H7 (cell line): ENCODE results near the gene ESPNL. TPM values are rescaled to one million over a fixed set of nuclear protein-coding genes. Genes with fewer than 3 reads are reported as not detected.

Experiments
- DNase-seq: peaks from one replicate; pipeline ENCODE4 v3.0.0; 2012
- H3K27me3 ChIP-seq: 2 replicates; pipeline ENCODE4 v1.6.0; 2011; ENCODE audit warnings: mild to moderate bottlenecking, low read length; ENCODE audit not compliant: control insufficient read depth, insufficient read depth
- H3K36me3 ChIP-seq: replicated peaks from 2 replicates; pipeline ENCODE4 v1.5.1; 2011; ENCODE audit warnings: low read length; ENCODE audit not compliant: control insufficient read depth, insufficient read depth
- H3K4me3 ChIP-seq: 2 replicates; pipeline ENCODE4 v1.5.1; 2011; ENCODE audit warnings: low read depth, mild to moderate bottlenecking, control low read depth, low read length, moderate library complexity; ENCODE audit not compliant: insufficient read depth
- total RNA-seq: library from RNA; depleted of rRNA; stranded (reverse); fragments of >200 nt; shearing (Covaris generic); gene quantifications from 2 replicates; pipeline ENCODE4 v1.2.3, GENCODE V29; 2014

ESPNL gene
- total RNA-seq, 1 experiment from 2014 or later, result 1.5 TPM

DNA sequence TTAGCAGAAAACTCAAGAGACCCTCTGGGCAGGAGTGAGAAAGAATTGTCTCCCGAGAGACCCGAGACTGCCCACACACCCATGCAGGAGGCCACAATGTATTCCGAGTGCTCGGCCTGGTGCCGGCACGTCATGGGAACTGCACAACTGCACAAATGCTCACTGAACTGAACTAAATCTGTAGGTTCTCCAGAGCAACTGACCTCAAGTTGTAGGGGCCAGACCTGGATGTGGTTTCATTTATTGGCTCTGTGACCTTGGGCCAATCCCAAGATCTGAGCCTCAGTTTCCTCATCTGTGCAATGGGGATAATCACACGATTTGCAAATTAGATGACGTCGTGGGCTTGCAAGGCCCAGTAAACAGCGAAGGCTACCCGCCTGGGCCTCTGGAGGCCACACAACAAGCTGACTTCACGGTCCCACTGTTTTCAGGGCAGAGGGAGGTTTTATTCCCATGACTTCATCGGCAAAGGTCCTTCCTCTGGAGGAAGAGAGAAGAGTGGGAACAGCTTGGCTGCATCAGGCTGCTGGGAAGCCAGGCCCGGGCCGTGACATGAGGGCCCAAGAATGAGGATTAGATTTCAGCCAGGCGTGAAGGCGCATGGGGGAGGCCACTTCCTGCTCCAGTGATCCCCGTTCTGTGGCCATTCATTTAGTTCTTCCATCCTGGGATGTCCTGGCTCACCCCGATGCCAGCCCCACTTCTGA lies 55.1 kb downstream of the ESPNL start:
- no peak for DNase-seq
- Histone ChIP-seq H3K27me3 (peaks cover 17% of the 10 kb centered on the region), H3K36me3 (no peaks in the 10 kb centered on the region), H3K4me3 (no peak overlapping the region)

DNA sequence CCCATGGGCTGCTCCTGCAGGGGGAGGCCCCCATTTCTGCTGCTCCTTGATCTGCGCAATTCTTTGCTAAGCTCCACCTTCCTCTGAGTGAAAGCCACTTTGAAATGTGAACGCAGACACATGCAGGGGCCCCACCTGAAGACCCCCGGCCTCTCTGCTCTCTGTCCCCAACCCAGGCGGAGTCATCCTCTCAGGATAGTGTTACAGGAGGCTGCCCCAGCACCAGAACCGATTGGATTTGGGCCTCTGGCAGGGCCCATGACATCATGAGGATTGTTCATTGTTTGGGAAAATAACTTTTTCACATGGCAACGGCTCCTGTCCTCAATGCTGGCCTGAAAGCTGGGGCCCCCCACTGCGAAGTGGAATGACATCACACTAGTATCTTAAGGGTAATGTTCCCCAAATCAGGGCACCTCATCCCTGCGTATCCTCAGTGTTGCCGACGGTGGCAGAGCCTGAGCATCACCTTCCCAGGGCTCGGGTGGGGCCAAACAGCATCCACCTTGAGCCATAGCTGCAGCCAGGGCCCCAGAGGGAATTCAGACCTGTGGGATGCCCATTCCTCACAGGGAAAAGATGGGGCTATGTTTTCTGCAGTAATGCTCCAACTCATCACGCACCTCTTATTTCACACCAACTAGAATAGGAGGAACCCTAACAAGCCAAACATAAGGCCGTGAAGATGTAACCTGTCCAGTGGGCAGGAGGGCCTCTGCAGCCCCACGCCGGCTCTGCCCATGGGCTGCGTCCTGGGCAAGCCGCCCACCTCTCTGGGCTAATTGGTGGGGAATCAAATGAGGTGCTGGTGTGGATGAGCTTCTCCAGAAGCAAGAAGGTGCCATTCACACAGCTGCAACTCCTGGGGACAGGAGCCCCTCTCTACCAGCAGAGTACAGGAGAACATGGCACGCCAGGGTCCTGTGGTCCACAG lies 55.9 kb downstream of the ESPNL start:
- Histone ChIP-seq H3K36me3 (no peaks in the 10 kb centered on the region), H3K27me3 (peaks cover 17% of the 10 kb centered on the region), H3K4me3 (no peak overlapping the region)
- DNase-seq, result no peak

DNA sequence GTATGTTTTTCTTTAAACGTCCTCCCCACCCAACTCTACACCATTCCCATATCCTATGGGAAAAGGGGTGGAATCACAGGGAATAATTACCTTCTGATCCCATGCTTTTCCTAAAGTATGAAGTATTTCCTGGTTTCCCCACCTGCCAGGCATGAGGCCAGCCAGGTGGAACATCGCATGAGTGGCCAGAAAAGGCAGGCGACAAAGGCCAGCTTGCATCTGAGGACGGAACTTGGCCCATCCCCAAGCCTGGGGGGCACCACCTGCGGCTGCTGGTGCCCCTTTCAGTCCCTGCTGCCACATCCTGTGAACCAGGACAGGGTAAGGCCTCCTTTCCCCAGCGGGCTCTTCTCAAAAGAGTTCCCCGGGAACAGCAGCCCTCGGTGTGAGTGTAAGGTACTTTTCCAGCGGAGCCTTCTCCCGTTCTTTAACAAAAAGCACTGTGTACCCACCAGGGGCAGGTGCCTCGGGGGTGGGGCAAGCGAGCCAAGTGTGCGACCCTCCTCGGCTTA lies 57.4 kb downstream of the ESPNL start:
- Histone ChIP-seq H3K27me3 (peaks cover 20% of the 10 kb centered on the region), H3K4me3 (no peak overlapping the region), H3K36me3 (no peaks in the 10 kb centered on the region)
- no peak for DNase-seq

DNA sequence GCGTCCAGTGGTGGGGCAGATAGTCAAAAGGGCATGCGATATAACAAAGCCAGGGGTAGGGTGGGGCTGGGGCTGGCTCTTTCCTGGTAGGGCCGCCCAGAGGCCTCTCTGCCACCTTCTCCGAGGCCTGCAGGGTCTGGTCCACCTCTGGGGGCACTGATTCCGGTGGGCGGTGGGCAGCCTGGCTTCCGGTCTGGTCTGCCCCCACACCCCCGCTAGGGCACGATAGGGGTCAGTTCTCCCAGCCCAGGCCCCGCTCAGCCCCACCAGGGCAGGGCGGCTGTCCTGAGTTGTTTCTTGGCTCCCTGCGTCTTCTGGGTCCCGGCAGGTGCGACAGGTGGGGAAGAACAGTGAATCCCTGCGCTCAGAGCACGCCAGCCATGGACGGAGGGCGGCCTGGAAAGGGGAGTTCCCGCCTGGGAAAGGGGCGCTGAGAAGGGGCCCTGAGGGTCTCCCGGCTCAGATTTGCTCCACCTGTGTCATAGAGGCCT lies 57.9 kb downstream of the ESPNL start:
- peaks cover 25% of the 10 kb centered on the region for H3K27me3 ChIP-seq
- H3K4me3 ChIP-seq, result peak overlapping the region; percentile 56
- peak; percentile 82 for DNase-seq
- H3K36me3 ChIP-seq, result no peaks in the 10 kb centered on the region

DNA sequence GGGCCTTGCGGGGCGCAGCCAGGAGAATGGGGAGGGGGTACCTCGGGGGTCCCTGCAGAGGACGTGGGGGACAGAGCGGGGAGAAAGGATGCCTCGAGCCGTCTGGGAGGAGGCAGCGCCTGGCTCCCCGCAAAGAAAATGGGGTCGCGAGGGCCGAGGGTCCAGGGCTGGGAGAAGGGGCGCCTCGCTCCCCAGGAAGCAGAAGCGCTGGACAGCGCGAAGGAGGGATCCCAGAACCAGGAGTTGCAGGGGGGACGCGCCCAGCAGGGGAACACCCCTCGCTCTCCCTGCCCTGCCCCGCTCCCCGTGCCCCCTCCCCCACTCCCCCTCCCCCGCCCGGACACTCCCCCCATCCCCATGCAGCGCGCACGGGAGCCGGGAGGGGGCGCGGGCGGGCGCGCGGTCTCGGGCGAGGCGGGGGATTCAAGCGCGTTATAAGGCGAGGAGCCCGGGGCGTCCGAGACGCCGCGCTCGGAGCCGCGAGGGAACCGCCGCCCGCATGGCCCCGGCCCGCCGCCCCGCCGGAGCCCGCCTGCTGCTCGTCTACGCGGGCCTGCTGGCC lies 58.5 kb downstream of the ESPNL start, which contains the start of gene ERFE:
TSS of gene ERFE (plus strand) at position 462 of the 562 bp plus-strand sequence. CDS start at position 500, 38 bp downstream.
- H3K27me3 ChIP-seq, result peaks cover 30% of the 10 kb centered on the region
- DNase-seq, result peak; percentile 98
- peak within 1 kb of the TSS; percentile 56 for H3K4me3 ChIP-seq
- H3K36me3 ChIP-seq, result no peaks in the 10 kb centered on the region

DNA sequence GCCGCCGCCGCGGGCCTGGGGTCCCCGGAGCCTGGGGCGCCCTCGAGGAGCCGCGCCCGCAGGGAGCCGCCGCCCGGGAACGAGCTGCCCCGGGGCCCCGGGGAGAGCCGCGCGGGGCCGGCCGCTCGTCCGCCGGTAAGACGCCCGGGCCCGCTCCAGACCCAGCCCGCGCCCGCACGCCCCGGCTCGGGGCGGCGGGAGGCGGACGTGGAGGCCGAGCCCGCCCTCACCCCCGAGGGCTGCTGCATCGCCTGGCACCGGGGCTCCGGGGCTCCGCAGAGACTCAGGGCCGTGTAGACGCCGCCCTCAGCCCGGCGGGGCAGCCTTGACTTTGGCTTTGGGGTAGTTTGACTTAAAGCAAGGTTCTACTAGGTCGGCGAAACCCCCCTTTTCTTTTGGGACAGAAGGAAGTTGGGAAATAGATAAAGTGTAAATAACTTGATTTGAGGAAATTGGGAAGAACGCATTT lies 59.0 kb downstream of the ESPNL start:
- Histone ChIP-seq H3K27me3 (peaks cover 32% of the 10 kb centered on the region), H3K36me3 (no peaks in the 10 kb centered on the region), H3K4me3 (peak overlapping the region; percentile 39)
- peak; percentile 88 for DNase-seq

DNA sequence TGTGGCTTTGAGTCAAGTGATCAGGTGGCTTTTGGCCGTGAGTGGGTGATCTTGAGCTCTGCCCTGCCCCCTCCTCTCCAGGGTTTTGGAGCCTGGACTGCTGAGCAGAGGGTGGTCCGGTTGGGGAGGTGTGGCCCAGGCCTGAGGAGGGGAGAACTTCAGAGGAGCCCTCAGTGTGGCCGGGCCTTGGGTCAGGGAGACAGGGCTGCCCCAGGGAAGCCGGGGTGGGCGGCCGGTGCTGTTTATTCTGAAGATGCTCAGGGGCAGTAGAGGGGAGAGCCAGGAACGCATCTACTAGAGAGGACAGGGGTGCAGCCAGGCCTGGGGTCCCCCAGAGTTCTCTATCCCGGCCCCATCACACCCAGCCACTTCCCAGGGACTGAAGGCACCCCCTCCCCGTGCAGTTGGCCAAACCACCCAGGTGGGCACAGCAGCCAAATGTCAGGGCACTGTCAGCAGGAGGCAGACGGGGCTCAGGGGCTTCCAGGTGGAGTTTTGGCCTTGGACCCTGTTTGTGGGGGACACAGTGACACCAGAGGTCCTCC lies 59.6 kb downstream of the ESPNL start:
- peak; percentile 70 for DNase-seq
- H3K27me3 ChIP-seq, result peaks cover 34% of the 10 kb centered on the region
- no peaks in the 10 kb centered on the region for H3K36me3 ChIP-seq
- no peak overlapping the region for H3K4me3 ChIP-seq

DNA sequence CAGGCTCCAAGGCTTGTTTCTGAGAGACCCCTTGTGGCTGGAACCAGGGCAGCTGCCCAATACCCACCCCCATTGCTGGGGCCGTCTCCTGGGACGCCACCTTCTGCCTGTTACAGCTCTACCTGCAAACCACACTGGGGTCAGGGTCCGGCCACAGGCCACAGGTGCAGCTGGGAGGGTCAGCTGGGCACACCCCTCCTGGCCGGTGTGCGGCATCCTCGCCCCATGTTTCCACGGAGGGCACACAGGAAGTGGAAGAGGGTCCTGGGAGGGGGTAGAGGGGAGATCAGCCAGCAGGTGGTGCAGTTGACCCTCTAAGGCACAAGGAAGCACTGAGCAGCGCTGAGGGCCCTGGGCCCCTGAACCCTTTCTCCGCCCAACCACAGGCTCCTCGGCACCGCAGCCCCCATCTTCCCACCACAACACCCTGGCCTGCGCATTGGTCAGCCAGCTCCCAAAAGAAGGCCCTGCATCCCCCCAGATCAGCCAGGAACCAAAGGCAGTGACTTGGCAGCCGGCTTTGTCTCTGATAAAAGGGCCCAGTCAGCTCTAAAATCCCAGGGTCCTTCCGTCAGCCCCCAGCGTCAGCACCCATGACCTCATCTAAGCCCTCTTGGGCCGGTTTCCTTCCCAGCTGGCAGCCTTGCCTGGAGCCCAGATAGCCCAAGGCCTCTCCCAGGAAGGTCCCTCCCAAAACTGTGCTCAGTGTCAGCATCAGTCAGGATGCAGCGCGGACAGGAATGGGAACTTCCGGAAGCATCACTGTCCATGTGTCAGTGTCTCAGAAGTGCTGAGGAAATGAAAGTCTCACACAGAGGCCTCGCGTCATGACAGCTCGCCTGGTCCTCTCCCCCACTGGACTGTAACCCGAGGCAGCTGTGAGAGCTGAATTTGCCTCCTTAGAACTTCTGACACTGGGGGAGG lies 60.3 kb downstream of the ESPNL start:
- H3K27me3 ChIP-seq, result peaks cover 34% of the 10 kb centered on the region
- DNase-seq, result peak; percentile 89
- H3K36me3 ChIP-seq, result no peaks in the 10 kb centered on the region
- no peak overlapping the region; the same call in 1 of the 2 replicates for H3K4me3 ChIP-seq

DNA sequence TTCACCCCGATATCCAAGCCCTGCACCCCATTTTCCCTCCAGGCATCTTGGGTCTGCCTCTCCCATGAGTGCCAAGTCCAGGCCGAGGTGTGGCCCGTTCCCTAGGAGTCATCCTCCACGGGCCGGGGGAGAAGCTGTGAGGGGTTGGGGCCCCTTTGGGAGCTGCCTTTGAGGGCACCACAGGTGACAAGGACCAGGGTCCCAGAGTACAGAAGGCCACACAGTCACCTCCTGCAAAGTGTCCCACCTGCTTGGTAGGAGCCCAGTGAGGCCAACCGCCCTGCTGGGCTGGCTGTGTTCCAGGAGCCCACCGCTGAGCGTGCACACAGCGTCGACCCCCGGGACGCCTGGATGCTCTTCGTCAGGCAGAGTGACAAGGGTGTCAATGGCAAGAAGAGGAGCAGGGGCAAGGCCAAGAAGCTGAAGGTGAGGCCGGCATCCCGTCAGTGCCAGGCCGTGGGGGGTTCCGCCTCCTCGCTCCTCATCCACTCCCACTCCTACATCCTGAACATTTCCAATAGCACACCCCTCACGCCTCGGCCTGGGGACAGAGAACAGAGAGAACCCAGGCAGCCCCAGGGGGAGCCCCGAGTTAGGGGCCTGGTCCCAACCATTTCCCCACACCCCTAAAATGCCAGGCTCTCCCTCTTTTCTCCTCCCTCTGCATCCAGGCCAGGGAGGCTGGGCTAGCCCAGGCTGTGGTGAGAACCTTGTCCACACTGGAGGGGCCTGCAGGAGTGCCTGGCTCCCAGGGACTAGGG lies 61.3 kb downstream of the ESPNL start:
- H3K27me3 ChIP-seq, result peaks cover 34% of the 10 kb centered on the region
- peak; percentile 50 for DNase-seq

DNA sequence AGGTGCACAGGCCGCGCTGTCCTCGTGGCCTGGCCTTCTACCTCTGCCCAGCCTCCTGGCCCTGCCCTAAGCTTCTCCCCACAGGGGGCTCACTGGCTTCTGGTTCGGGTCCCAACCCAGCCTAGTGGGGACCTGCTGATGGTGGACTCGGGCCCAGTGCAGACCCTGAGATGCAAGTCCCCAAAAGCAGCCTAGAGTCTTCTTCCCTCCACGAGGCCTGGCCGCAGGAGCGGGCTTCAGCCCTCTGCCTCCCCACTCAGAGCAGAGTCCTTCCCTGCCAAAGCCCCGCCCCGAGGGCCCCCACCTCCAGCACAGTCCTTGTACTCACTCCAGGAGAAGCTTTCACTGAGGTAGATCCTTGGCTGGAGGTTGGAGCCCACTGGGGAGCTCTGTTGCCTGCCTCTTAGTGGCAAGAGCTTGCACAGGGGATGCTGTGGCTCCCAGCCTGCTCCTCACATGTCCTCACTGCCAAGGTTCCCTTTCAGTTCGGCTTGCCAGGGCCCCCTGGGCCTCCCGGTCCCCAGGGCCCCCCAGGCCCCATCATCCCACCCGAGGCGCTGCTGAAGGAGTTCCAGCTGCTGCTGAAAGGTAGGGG lies 62.2 kb downstream of the ESPNL start:
- Histone ChIP-seq H3K36me3 (no peaks in the 10 kb centered on the region), H3K27me3 (peaks cover 34% of the 10 kb centered on the region), H3K4me3 (no peak overlapping the region)
- peak; percentile 56 for DNase-seq

More for the DNA sequence above, 61.3 kb downstream of the ESPNL start:
- H3K36me3 ChIP-seq, result no peaks in the 10 kb centered on the region
- H3K4me3 ChIP-seq, result no peak overlapping the region

DNA sequence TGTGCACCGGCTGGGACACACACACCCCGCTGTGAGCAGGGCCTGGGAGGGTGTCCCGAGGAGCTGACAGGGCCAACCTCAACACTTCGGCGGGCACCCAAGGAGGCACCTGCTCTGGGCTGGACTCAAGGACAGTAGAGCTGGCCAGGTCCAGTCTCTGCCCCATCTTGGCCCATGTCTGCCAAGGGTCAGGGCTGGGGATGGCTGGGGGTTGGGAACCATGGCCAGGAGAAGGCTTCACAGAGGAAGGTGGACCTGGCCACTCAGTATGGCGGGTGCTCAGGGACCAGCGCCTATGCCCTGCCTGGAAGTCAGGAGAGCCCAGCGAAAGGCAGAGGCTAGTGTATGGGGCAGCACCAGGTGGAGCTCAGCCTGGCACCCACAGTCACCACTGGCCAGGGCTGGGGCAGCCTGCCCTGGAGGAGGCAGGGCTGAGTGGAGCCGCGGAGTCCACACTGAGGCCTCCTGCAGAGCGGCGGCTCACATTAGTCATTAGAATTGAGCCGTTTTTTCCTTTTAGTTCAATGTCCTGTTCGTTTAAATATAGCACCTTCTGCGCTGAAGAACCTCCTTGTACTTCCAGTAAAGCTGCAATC lies 62.8 kb downstream of the ESPNL start:
- H3K27me3 ChIP-seq, result peaks cover 32% of the 10 kb centered on the region
- H3K36me3 ChIP-seq, result no peaks in the 10 kb centered on the region
- peak; percentile 70 for DNase-seq
- H3K4me3 ChIP-seq, result no peak overlapping the region; the same call in 1 of the 2 replicates
